GM10266 (cell line): Measurements from ENCODE around the gene DYNLT2B.

Experiments used
- DNase-seq: peaks from one replicate; pipeline ENCODE4 v3.0.0; 2012; ENCODE audit errors: extremely low spot score
- CTCF ChIP-seq: IDR thresholded peaks from 2 replicates; pipeline ENCODE4 v1.5.1; 2012; ENCODE audit warnings: mild to moderate bottlenecking, low read depth; ENCODE audit not compliant: control insufficient read depth, insufficient read depth; ENCODE audit errors: missing control alignments

The DYNLT2B gene

GRCh38 chr3:196241704-196242103, 76.3 kb downstream of the DYNLT2B start:
- no peak for TF ChIP-seq CTCF
- DNase-seq: no peak
